ENCODE results near the gene GLT8D2.

GRCh38 chr12:104010121-104010520 is 39.9 kb downstream of the GLT8D2 start:
- no peak for TF ChIP-seq CTCF (conservative IDR thresholded peaks at IDR 0.05)
- TF ChIP-seq ZFX (IDR thresholded peaks at IDR 0.05): no peak
